ENCODE measurements around the gene PTPRA. TPM values are rescaled to one million over a fixed set of nuclear protein-coding genes. Genes with fewer than 3 reads are reported as not detected.

Gene PTPRA
- total RNA-seq, 1 donor from 2014 or later, result 135 TPM

Other genes with a start within 250 kb of the PTPRA start
- 132 TPM for gene NOP56, start 220.8 kb upstream of the PTPRA start, total RNA-seq
- gene IDH3B, start 209.3 kb upstream of the PTPRA start, total RNA-seq, result 76.2 TPM
- 11.8 TPM for gene EBF4, start 180.7 kb upstream of the PTPRA start, total RNA-seq
- 7.3 TPM for gene CPXM1, start 72.9 kb upstream of the PTPRA start, total RNA-seq
- not detected for gene C20orf141, start 58.5 kb upstream of the PTPRA start, total RNA-seq
- not detected for gene TMEM239, start 57.1 kb upstream of the PTPRA start, total RNA-seq
- gene PCED1A, start 32.8 kb upstream of the PTPRA start, total RNA-seq, result 17.9 TPM
- 63.2 TPM for gene VPS16, start 32.7 kb upstream of the PTPRA start, total RNA-seq
- gene GNRH2, start 170.1 kb downstream of the PTPRA start, total RNA-seq, result not detected
- 36.3 TPM for gene MRPS26, start 172.6 kb downstream of the PTPRA start, total RNA-seq
- gene OXT, start 198.1 kb downstream of the PTPRA start, total RNA-seq, result not detected
- not detected for gene AVP, start 211.2 kb downstream of the PTPRA start, total RNA-seq

Data from frontal cortex (tissue), 1 donor.